Activated T-cell treated with anti-CD3 and anti-CD28 coated beads for 48 hours (primary cell): ENCODE measurements around the gene PDGFC.

Experiments
- DNase-seq: peaks from one replicate; pipeline ENCODE4 v3.0.0-alpha.2; 2020; ENCODE audit warnings: low read depth

PDGFC gene

DNA sequence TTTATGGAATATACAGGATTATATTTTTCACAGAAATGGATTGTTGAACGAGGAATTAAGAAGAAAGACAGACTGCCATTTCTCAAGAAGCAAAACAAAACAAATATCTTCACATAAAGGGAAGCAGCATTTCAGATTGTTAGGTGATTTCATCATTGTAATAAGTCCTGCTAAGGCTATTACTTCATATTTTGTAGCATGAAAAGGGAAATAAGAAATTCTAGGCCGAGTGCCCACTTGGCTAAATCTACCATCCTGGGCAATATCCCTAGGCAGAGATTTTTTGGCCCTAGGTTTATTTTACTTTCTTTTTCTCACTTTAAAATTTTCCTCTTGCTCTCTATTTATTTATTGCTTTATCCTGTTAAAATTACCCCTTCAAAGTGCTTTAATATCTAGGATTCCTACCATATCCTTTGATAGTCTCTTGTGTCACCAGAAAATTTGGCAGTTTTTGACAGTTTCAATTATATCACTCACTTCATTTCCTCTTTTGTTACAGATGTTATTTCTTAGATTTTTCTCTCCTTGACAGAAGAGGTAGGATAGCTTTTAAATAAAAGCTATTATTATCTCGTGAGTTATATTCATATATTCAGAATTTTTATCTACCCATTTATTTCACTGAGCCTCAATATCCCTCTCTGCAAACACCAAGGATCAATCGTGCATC is 142.3 kb downstream of the PDGFC start:
- no peak for DNase-seq

DNA sequence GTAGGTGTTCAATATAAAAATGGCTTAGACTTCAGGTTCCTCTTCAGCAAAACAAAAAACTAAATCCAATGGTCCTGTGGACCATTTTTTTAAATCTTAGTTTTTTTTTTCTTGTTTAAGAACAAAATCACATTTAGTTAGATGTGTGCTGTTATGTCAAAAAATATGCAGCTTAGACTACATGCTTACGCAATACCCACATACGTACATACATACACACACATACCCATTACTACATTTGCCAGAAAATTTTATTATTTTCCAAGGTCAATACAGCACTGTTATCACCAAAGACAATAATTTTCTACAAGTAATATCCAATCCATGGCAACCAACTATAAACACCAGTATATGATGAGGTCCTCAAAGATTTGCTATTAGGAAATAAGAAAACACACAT is 144.1 kb downstream of the PDGFC start:
- DNase-seq, result no peak

GRCh38 chr4:156825074-156825473 is 146.5 kb downstream of the PDGFC start:
- DNase-seq, result no peak

- no peak for DNase-seq
These were observed 147.0 kb downstream of the PDGFC start for GRCh38 chr4:156824451-156825060.

DNA sequence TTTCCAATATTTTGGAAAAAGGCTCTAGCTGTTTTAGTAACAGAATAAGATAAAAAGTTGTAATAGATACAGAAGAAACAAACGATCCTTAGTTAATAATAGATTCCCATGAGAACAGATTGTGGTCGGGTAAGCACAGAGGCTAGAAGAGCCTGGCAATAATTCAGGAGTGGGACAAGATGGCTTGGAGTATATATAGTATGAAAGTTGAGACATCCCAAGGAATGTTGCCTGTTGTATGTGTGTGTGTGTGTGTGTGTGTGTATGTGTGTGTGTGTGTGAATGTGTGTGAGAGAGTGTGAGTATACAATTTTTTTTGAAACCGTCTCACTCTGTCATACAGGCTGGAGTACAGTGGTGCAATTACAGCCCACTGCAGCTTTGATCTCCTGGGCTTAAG is 150.7 kb downstream of the PDGFC start:
- no peak for DNase-seq

DNA sequence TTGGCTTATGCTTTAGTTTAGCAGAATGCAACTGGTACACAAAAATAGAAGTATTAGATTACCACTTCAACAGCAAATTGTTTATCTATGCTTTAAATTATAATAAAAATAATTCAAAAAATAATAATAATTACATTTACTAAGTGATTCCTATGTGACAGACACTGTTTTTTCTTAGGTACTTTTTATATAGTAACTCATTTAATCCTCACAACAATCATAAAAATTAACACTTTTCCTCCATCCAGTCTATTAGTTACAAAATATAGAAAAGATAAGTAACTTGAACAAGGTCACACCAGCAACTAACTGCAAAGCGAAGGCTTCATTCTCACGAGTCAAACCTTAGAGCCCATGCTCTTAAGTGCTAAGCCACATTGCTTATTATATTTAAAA is 155.2 kb downstream of the PDGFC start:
- no peak for DNase-seq

DNA sequence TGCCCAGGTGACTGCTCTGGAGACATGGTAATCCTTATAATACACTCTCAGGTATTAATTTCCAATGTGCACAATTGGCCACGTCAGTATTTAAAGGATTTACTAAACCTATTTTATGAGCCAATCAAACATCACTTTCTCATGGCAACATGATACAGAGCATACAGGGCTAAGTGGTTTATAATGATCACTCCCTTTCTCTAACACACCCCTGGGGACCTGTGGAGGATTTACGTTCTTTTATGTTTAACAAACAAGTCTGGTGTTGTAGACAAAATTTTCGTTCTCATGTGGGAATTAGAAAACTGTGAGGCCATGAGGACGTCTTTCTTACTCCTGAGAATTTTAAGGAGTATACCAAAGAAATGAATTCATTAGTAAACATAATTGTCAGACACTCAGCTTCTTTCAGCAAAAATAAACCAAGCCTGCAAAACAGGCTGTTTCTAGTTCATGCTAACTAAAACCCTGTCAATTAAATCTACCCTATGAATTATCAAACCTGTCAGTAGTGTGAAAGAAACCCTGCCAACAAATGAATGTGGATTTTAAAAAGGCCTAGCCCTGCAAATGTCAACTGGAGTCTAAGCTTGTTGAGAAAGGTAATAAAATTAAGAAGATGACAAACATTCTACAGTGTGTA is 155.8 kb downstream of the PDGFC start:
- DNase-seq, result no peak

- no peak for DNase-seq
These were observed 159.6 kb downstream of the PDGFC start for GRCh38 chr4:156811963-156812362.

DNA sequence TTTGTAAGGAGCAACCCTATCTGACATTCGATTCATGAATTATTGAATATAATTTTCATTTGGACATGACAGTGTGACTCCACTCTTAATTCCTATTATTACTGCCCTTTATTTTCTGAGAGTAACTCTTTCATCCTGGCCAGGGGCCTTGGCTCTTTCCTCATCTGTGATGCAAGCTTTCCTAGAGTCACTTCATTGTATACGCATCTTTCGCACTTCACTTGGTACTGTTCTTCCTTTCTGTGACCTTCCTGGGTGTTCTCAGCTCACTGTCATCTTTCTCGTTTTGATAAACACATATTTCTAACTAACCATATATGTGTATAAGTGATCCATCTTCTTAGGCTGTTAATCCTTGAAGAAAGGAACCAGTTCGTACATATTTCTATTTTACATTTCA is 160.3 kb downstream of the PDGFC start:
- DNase-seq, result no peak

DNA sequence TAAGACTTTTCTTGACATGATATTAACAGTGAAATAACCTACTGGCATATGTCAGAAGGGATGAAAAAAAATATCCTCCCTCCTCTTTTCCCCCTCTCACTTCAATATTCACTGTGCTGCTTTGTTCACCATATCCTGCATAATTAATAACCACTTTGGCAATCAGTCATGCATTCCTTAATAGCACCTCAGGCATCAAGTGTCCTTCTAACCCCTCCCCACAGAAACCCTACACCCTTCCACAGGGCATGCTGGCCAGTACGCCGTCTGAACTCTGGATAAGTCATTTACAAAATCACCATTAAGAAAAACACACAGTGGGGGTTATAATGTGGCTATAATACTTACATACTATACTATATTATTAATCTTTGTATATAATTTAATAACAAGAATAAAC is 165.9 kb downstream of the PDGFC start:
- no peak for DNase-seq

- DNase-seq, result no peak
These were observed 168.5 kb downstream of the PDGFC start for GRCh38 chr4:156803056-156803455.

DNA sequence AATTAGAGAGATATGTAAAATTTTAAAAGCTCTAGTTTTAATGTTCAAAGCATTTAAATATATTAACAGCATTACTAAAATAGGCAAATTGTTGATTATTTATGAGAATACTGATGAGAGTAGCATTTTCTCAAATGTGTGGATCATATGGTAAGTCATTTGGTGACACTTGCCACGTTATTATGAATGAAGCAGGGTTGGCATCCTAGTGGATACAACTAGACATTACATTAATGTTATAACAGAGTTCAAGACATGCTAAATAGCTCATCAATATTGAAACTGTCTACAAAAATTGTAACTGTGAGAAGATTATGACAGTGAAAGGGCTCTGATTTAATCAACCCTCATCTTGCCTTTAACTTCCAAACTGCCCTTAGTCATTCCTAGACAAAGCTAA is 171.1 kb downstream of the PDGFC start:
- no peak for DNase-seq

DNA sequence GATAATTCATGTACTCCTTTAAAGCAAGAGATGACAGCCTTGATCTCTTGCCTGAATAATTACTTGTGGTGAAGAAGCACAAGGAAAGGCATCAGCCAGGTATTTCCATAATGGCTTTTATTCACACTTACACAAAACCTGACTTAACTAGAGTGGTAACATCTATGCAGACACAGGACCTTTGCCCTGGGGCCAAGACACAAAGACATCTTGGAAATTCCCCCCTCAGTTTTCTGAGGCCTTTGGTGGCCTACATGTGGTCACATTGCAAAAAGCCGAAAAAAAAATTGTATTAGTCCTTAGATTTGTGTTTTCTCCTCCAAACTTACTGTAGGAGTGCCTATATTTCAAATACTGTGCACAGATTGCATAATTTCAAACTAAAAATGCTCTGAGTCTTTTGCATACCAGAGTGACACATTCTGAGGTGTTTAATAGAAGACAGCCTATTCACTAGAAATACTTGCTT is 172.4 kb downstream of the PDGFC start:
- no peak for DNase-seq

DNA sequence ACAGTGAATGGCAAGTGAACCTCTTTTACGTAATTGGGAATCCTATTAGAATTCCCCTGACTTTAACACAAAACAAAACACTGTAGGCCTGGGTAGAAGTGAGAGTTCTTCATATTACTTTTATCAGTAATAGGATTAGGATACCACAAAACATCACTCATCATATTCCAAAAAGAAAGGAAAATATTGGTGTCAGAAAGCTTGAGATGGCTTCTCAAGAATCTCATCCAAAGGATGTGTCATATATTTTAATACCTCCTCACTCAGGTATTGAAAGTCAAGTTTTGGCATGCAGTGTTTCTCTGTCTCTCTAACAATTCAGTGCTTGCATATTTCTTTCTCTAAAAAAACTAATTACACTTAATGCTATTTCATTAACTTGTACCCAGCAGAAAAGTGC is 173.2 kb downstream of the PDGFC start:
- DNase-seq, result no peak

GRCh38 chr4:156797206-156797605 is 174.4 kb downstream of the PDGFC start:
- DNase-seq, result no peak

DNA sequence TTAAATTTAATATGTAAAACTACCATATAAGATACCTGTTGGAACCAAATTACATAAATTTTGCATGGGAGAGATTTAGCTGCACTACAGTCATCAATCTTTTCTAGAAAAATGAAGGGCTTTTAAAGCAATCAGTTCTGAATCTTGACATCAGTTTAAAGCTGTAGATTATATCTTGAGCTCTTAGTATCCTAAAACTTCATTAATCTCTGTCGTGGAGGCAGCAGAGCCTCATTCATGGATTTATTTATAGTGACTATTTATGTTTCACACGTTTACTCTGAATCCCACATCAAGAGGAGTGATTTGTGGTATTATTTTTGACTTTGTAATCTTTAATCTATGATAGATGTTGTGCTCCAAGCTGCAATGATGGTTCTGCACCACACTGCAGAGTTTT is 175.9 kb downstream of the PDGFC start:
- DNase-seq, result no peak

DNA sequence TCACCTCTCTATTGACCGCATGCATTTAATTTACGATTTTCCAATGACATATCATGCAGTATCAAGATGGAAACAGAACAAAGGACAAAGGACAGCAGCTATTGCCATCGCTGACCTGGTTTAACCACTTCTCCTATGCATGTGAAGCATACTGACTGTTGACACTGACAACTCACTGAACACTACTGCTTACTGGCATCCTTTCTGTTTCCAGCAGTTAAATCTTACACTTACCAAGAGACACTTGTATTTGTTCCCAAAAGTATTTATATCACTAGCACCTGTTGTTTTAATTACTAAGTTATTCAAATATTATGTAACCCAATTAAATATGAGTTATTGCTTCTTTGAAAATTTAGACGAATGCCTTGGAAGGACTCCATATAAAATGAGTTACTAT is 176.7 kb downstream of the PDGFC start:
- no peak for DNase-seq

DNA sequence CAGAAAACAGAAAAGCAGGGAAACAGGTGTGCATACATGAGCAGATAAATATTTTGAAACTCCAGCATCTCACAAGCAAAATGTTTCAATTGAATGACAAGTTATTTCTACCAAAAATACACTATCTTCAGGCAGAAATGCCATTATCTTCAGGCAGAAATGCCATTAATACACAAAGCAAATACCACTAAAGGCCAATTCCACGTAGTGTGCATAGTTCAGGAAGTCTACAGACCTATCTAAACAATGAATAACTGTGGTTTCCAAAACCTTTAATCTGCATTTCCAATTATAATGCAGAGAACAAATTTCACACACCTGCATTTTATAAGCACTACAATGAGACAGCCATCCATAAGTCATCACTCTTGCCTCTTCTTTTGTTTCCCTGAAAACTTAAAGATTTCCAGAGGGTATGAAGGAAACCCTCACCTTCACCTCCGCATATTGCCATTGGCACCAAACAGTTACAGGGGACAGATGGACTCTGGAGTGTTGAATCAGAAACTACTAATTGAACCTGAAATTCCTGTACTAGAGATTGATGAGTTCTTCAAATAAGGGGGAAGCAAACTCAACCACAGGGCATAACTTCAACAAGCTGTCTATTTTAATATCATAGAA is 179.0 kb downstream of the PDGFC start:
- no peak for DNase-seq

GRCh38 chr4:156790866-156791265 is 180.7 kb downstream of the PDGFC start:
- DNase-seq, result no peak

- DNase-seq, result no peak
These were observed 182.8 kb downstream of the PDGFC start for GRCh38 chr4:156788782-156789181.

DNA sequence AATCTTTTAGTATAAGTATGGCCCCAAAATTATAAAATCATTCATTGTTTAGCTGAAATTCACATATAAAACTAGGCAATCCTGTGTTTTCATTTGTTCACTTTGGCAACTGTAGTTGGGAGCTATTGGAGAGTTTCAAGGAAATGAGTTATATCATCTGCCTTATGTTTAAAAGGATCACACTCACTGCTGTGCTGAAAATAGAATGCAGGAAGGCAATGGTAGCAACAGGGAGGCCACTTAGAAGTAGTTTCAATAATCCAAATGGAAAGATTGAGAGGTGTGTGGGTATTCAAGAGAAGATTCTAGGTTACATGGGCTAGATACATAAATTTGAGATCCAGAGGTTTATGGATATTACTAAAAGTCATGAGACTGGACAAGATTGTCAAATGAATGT is 184.9 kb downstream of the PDGFC start:
- DNase-seq, result no peak

DNA sequence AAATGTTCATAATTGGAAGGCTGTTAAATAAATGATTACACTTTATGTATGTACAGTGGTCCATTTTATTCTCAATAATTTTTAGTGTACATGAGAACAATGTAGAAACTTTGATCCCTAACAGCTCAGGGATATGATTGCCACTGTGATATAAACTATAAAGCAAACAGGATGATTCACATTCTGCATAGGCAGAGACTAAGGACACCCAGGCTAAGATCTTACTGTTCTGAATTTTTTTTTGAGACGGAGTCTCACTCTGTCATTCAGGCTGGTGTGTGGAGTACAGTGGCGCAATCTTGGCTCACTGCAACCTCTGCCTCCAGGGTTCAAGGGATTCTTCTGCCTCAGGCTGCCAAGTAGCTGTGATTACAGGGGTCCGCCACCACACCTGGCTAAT is 186.6 kb downstream of the PDGFC start:
- DNase-seq, result no peak

- DNase-seq, result no peak
These were observed 187.6 kb downstream of the PDGFC start for GRCh38 chr4:156783966-156784365.
